HUES48 (cell line): Measurements from ENCODE around the gene RNF213.
"Not testable (repeated sequence)": the region's sequence is repeated elsewhere in the genome, so short reads cannot be mapped to it uniquely, and the experiment has no call there.

Experiments used
- H3K27ac ChIP-seq: one replicate; pipeline ENCODE4 v1.7.0; 2013; ENCODE audit warnings: low read depth, low read length, inconsistent platforms
- H3K27me3 ChIP-seq: 2 replicates; pipeline ENCODE4 v1.6.1; 2013; ENCODE audit warnings: mild to moderate bottlenecking, low read length; ENCODE audit not compliant: control insufficient read depth, insufficient read depth
- H3K36me3 ChIP-seq: 2 replicates; pipeline ENCODE4 v1.6.1; 2013; ENCODE audit warnings: low read length; ENCODE audit not compliant: control insufficient read depth, insufficient read depth
- H3K4me1 ChIP-seq: 2 replicates; pipeline ENCODE4 v1.6.1; 2013; ENCODE audit warnings: mild to moderate bottlenecking, low read length; ENCODE audit not compliant: control insufficient read depth, insufficient read depth
- H3K4me3 ChIP-seq: 2 replicates; pipeline ENCODE4 v1.5.1; 2013; ENCODE audit warnings: mild to moderate bottlenecking, low read depth, low read length
- H3K9ac ChIP-seq: 2 replicates; pipeline ENCODE4 v1.6.1; 2013; ENCODE audit warnings: mild to moderate bottlenecking, low read depth, low read length, moderate library complexity
- H3K9me3 ChIP-seq: 2 replicates; pipeline ENCODE4 v1.6.1; 2013; ENCODE audit warnings: low read length; ENCODE audit not compliant: control insufficient read depth, insufficient read depth

RNF213 gene

GRCh38 chr17:80274331-80274730, 13.7 kb downstream of the RNF213 start:
- no peak overlapping the region for H3K27ac ChIP-seq
- H3K36me3 ChIP-seq, result peaks cover 3% of the 10 kb centered on the region
- H3K9me3 ChIP-seq, result no peaks in the 10 kb centered on the region
- H3K4me1 ChIP-seq, result peaks cover 17% of the 10 kb centered on the region
- H3K4me3 ChIP-seq, result no peak overlapping the region
- H3K9ac ChIP-seq, result no peak overlapping the region
- no peaks in the 10 kb centered on the region for H3K27me3 ChIP-seq

GRCh38 chr17:80274871-80275449, 14.3 kb downstream of the RNF213 start:
- no peak overlapping the region for H3K27ac ChIP-seq
- H3K36me3 ChIP-seq, result no peaks in the 10 kb centered on the region
- H3K9me3 ChIP-seq, result no peaks in the 10 kb centered on the region
- H3K4me1 ChIP-seq, result peaks cover 12% of the 10 kb centered on the region
- H3K9ac ChIP-seq, result no peak overlapping the region
- no peak overlapping the region for H3K4me3 ChIP-seq
- no peaks in the 10 kb centered on the region for H3K27me3 ChIP-seq

- not testable (repeated sequence) for H3K36me3 ChIP-seq, H3K4me1 ChIP-seq, H3K4me3 ChIP-seq, H3K27ac ChIP-seq, H3K27me3 ChIP-seq, H3K9me3 ChIP-seq, H3K9ac ChIP-seq
These were observed 15.2 kb downstream of the RNF213 start for GRCh38 chr17:80275857-80276256.

GRCh38 chr17:80277751-80278671, 17.4 kb downstream of the RNF213 start:
- no peaks in the 10 kb centered on the region for H3K9me3 ChIP-seq
- no peak overlapping the region for H3K27ac ChIP-seq
- H3K27me3 ChIP-seq, result no peaks in the 10 kb centered on the region
- H3K4me3 ChIP-seq, result no peak overlapping the region
- no peak overlapping the region for H3K9ac ChIP-seq
- peaks cover under 1% of the 10 kb centered on the region; the same call in 1 of the 2 replicates for H3K4me1 ChIP-seq
- no peaks in the 10 kb centered on the region for H3K36me3 ChIP-seq

- Histone ChIP-seq H3K9ac (no peak overlapping the region), H3K36me3 (no peaks in the 10 kb centered on the region), H3K4me3 (no peak overlapping the region), H3K27ac (no peak overlapping the region), H3K9me3 (no peaks in the 10 kb centered on the region), H3K27me3 (no peaks in the 10 kb centered on the region), H3K4me1 (peaks cover 4% of the 10 kb centered on the region; the same call in 1 of the 2 replicates)
These were observed 19.2 kb downstream of the RNF213 start for GRCh38 chr17:80279895-80280294.

- Histone ChIP-seq H3K36me3 (no peaks in the 10 kb centered on the region), H3K4me3 (no peak overlapping the region), H3K27ac (no peak overlapping the region), H3K9me3 (no peaks in the 10 kb centered on the region), H3K9ac (no peak overlapping the region), H3K27me3 (no peaks in the 10 kb centered on the region), H3K4me1 (peaks cover 4% of the 10 kb centered on the region; the same call in 1 of the 2 replicates)
These were observed 20.9 kb downstream of the RNF213 start for GRCh38 chr17:80281516-80281915.

GRCh38 chr17:80283116-80283852, 22.6 kb downstream of the RNF213 start:
- Histone ChIP-seq H3K27me3 (no peaks in the 10 kb centered on the region), H3K36me3 (peaks cover 1% of the 10 kb centered on the region), H3K9me3 (no peaks in the 10 kb centered on the region), H3K4me3 (no peak overlapping the region), H3K4me1 (0 out of 2 replicates have a peak, but pooled peaks cover 4% of the 10 kb centered on the region), H3K9ac (no peak overlapping the region), H3K27ac (no peak overlapping the region)

- H3K27ac ChIP-seq, result no peak overlapping the region
- H3K4me1 ChIP-seq, result 0 out of 2 replicates have a peak, but pooled peaks cover 4% of the 10 kb centered on the region
- H3K9me3 ChIP-seq, result no peaks in the 10 kb centered on the region
- H3K9ac ChIP-seq, result no peak overlapping the region
- H3K27me3 ChIP-seq, result no peaks in the 10 kb centered on the region
- no peak overlapping the region for H3K4me3 ChIP-seq
- H3K36me3 ChIP-seq, result peaks cover 9% of the 10 kb centered on the region
These were observed 24.0 kb downstream of the RNF213 start for GRCh38 chr17:80284631-80285030.

- Histone ChIP-seq H3K9me3 (no peaks in the 10 kb centered on the region), H3K27me3 (no peaks in the 10 kb centered on the region), H3K9ac (no peak overlapping the region), H3K4me1 (0 out of 2 replicates have a peak, but pooled peaks cover 4% of the 10 kb centered on the region), H3K4me3 (no peak overlapping the region), H3K27ac (no peak overlapping the region), H3K36me3 (peaks cover 17% of the 10 kb centered on the region)
These were observed 24.7 kb downstream of the RNF213 start for GRCh38 chr17:80285237-80285920.

- 0 out of 2 replicates have a peak, but pooled peaks cover 4% of the 10 kb centered on the region for H3K4me1 ChIP-seq
- peaks cover 25% of the 10 kb centered on the region for H3K36me3 ChIP-seq
- H3K4me3 ChIP-seq, result no peak overlapping the region
- H3K27me3 ChIP-seq, result no peaks in the 10 kb centered on the region
- H3K9ac ChIP-seq, result no peak overlapping the region
- H3K9me3 ChIP-seq, result no peaks in the 10 kb centered on the region
- H3K27ac ChIP-seq, result no peak overlapping the region
These were observed 25.9 kb downstream of the RNF213 start for GRCh38 chr17:80286638-80286960.
